NAMALWA (cell line): ENCODE results near the gene GTPBP4.
A peak's percentile ranks its signal among the peaks of the same experiment; 100 is the strongest.

ENCODE experiments used
- DNase-seq: peaks from one replicate; pipeline ENCODE4 v3.0.0-alpha.2; 2015; ENCODE audit warnings: low spot score

Gene GTPBP4

DNA sequence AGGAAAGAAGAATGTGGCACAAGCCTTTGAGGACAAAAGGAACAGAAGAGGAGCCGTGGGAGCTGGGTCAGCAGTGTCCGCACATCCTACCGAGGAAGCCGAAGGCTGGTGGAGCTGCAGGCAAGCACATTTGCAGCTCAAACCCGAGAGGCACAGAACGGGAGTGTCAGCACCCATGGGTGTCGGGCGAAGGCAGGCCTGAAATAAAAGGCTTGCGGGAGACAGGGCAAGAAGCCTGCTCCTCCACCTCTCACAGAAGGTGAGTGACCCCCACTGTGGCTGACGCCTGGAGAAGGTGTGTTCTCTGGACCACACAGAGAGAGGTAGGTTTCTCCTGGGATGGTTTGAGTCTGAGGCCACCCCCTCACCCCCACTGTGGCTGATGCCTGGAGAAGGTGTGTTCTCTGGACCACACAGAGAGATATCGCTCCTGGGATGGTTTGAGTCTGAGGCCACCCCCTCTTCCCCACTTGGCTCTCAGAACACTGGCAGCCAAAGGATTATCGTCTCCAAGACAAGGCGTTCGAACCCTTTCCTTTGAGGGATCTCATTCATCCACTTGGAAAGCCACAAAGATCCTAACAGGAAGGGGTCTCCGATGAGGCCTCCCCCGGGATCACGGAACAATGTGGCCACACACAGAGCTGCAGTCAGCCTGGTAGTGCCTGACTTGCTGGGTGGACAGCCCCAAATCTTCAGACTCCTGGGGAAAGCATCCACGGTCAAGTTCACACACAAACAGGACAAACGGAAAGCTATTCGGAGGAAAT is 21.6 kb upstream of the GTPBP4 start:
- DNase-seq, result no peak

- DNase-seq, result no peak
Observed at GRCh38 chr10:968546-969199, 19.6 kb upstream of the GTPBP4 start.

DNA sequence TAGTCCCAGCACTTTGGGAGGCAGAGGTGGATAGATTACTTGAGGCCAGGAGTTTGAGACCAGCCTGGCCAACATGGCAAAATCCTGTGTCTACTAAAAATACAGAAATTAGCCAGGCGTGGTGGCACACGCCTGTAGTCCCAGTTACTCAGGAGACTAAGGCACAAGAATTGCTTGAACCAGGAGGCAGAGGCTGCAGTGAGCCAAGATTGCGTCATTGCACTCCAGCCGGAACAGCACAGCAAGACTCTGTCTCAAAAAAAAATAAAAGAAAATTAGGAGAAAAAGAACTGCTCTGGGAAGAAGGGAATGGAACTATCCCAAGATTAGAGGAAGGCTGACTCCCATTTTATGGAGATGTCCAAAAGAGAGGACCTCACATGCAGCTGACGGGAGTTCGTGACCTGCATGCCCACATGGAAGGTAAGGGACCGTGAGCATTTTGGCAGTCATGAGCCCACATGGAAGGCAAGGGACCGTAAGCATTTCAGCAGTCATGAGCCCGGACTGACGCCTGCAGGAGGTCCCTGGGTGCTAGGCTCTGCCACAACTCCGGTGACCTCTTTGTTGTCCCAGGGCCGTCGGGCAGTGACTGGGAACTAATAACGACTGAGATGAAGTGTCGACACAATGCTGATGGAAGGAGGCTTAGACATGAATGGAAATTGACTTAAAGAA is 18.6 kb upstream of the GTPBP4 start:
- DNase-seq, result no peak

GRCh38 chr10:970311-971149 is 17.7 kb upstream of the GTPBP4 start:
- no peak for DNase-seq

GRCh38 chr10:971150-971542 is 17.1 kb upstream of the GTPBP4 start:
- no peak for DNase-seq

- DNase-seq, result no peak
Observed at GRCh38 chr10:971613-972012, 16.6 kb upstream of the GTPBP4 start.

GRCh38 chr10:972763-973162 is 15.5 kb upstream of the GTPBP4 start:
- no peak for DNase-seq

DNA sequence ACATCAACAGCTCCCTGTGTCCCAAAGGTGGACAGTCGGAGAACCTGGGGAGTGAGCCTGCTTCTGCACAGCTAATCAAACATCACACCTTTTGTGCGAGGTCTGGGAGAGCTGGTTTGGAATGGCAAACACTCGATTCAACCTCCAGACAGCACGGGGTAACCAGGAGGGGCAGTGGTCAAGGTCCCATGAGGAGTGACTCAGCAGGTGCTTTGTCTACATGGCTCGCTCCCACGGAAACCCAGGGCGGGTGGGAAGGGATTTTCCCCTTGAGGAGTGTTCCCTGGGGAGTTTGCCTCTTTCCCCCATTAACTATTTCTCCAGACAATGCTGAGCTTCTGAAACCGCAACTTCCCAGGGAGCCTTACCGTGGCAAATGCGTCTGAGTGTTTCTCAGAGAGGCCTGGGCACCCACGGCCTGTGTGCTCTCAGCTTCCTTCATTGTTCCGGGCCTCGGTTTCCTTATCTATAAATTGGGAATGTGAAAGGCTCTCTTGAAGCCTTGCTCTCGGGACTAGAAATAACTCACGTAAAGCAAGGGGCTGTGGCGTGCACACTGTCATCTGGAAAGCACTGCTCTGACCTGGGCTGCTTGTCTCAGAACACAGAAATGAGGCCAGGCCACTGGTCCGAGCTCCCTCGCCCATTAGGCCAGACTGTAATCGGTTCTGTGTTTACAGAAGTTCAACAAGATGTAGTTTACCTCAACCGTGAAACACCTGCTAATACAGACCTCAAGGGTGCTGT is 14.0 kb upstream of the GTPBP4 start:
- DNase-seq, result no peak

DNA sequence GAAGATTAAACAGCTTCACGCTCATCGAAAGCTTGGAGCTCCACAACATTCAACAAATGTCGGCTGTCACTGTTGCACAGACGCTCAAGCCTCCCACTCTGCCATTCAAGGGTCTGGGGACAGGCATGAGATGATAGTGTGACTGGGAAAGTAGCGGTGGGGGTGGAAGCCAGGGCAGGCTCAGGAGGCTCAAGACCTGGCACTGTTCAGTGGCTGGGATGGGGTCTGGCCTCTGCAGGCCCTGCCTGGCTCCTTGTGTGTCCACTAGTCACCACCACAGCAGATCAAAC is 13.5 kb upstream of the GTPBP4 start:
- no peak for DNase-seq

DNA sequence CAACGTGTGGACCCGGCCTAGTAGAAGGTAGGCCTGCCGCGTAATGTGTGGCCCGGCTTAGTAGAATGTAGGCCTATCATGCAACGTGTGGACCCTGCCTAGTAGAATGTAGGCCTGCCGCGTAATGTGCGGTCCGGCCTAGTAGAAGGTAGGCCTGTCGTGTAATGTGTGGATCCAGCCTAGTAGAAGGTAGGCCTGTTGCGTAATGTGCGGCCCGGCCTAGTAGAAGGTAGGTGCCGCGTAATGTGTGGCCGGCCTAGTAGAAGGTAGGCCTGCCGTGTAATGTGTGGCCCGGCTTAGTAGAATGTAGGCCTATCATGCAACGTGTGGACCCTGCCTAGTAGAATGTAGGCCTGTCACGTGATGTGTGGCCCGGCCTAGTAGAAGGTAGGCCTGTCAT is 11.9 kb upstream of the GTPBP4 start:
- no peak for DNase-seq

- DNase-seq, result no peak
Observed at GRCh38 chr10:978826-979421, 9.3 kb upstream of the GTPBP4 start.

GRCh38 chr10:980468-981093 is 7.7 kb upstream of the GTPBP4 start:
- DNase-seq, result no peak

- no peak for DNase-seq
Observed at GRCh38 chr10:983401-983800, 4.8 kb upstream of the GTPBP4 start.

- no peak for DNase-seq
Observed at GRCh38 chr10:983971-984655, 4.1 kb upstream of the GTPBP4 start.

DNA sequence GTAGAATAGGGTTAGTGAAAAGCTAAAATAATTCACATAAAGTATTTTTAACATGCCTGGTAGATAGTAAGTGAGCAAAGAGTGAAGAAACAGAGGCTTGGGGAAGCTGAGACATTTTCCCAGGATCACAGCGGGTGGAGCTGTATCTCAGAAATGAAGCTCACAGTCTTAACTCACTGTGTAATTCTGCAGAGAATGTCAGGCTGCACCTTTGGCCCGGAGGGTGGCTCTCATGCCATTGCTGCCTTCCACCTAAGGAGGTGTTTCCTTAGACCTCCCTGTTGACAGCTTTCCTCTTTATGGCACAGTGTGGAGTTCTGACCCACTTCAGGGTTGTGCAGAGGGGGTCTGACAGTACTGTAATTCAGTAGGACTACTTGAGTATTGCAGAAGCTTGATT is 2.9 kb upstream of the GTPBP4 start:
- no peak for DNase-seq

- peak; percentile 11 for DNase-seq
Observed at GRCh38 chr10:986137-986825, 2.0 kb upstream of the GTPBP4 start.

- peak; percentile 12 for DNase-seq
Observed at GRCh38 chr10:986881-987619, 1.2 kb upstream of the GTPBP4 start.

- DNase-seq, result peak; percentile 37
Observed at GRCh38 chr10:987620-987869, 689 bp upstream of the GTPBP4 start.
